Mammary epithelial cell (primary cell): ENCODE measurements around the gene GDAP2.

Experiments used
- CTCF ChIP-seq, 2 donors: IDR thresholded peaks in 1 of 2; conservative IDR thresholded peaks in 1 of 2; 2 replicates each; pipeline ENCODE4 v1.5.1; 2011 to 2012; ENCODE audit warnings: inconsistent platforms in 2 of 2, low read length in 2 of 2, mild to moderate bottlenecking in 2 of 2, control low read depth in 1 of 2, low read depth in 1 of 2; ENCODE audit not compliant: insufficient read depth in 1 of 2; ENCODE audit errors: extremely low read depth in 1 of 2
- EZH2 ChIP-seq: IDR thresholded peaks from 2 replicates; pipeline ENCODE4 v1.6.1; 2012; ENCODE audit warnings: low read length, inconsistent platforms, borderline replicate concordance

GRCh38 chr1:117971777-117972176 lies 42.4 kb upstream of the GDAP2 start:
- no peak for TF ChIP-seq CTCF (conservative IDR thresholded peaks at IDR 0.05 in 1 of 2, IDR thresholded peaks at IDR 0.05 in 1 of 2; ENCODE audit: extremely low read depth in 1 of 2, insufficient read depth in 1 of 2, low read depth in 1 of 2, low read length in 2 of 2)
- TF ChIP-seq EZH2: no peak
